GM21619 (cell line): Measurements from ENCODE around the gene FURIN.
"Not testable (repeated sequence)": the region's sequence is repeated elsewhere in the genome, so short reads cannot be mapped to it uniquely, and the experiment has no call there.

Experiments used
- ATAC-seq: cut with Tn5 transposase; IDR thresholded peaks from one replicate; pipeline ENCODE4 v1.9.1; 2021; ENCODE audit not compliant: unreplicated experiment

The FURIN gene

GRCh38 chr15:90868261-90868689 lies at the start of gene FURIN:
TSS of gene FURIN (plus strand) at chr15:90868588. CDS start at chr15:90875741, 7,153 bp downstream.
- ATAC-seq: no peak

- ATAC-seq: no peak
Measured at GRCh38 chr15:90819390-90819789, 49.0 kb upstream of the FURIN start.

DNA sequence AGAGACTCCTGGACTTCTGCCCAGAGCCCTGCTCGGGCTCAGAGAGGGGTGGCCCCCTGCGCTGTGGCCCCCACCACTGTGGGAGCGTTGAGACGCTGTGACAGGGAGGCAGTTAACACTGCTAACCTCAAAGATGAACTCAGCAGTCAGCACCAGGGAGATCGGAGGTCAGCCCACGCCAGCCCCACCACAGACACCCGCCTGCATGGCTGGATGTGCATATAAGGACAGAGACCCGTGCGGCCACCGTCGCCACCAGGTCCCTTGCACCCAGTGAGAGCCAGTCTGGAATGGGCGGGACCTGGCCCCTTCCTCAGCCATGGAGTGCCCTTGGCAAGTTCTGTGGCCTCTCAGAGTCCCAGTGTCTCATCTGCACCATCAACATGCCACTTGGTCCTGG lies 48.5 kb upstream of the FURIN start:
- ATAC-seq: no peak

GRCh38 chr15:90820481-90820880 lies 47.9 kb upstream of the FURIN start:
- no peak for ATAC-seq

DNA sequence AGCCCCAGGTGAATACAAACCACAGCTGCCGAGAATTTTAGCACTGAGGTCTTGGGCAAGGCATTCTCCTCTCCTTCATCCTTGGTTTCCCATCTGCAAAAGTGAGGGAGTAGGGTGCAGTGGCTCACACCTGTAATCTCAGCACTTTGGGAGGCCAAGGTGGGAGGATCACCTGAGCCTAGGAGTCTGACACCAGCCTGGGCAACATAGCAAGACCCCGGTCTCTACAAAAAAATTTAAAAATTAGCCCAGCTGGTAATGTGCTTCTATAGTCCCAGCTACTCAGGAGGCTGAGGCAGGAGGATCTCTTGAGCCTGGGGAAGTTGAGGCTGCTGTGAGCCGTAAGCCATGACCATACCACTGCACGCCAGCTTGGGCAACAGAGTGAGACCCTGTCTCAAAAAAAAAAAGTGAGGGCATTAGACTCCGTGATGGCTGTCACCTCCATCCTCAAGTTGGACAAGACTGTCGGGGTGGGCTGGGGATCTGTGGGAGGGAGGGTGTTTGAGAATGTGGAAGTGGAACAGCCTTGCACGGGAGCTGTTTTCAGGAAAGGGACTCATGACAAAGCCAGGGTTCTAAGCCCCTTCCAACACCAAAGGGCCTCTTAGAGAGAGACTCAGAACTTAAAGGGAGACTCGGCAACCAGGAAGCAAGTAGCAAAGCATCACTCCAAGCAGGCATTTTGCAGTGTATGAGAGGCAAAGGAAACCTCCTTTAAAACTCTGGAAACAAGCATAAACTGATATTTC lies 46.0 kb upstream of the FURIN start:
- ATAC-seq: no peak

DNA sequence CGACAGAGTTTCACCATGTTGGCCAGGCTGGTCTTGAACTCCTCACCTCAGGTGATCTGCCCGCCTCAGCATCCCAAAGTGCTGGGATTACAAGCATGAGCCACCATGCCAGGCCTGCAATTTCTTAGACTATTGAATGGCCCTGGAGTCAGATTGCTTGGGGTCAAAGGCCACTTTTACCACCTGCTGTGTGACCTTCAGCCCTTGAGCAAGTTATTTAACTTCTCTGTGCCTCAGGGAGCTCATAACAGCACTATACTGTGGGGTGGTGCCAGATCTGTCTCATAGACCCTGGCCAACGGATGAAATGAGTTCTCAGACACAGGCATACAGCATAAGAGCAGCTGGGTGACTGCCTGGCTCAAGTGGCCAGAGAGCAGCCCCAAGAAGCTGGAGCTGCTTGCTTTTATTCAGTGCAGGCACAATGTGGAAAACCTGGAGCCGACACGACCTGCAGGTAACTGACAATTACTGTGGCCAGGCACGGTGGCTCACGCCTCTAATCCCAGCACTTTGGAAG lies 44.9 kb upstream of the FURIN start:
- ATAC-seq: no peak

DNA sequence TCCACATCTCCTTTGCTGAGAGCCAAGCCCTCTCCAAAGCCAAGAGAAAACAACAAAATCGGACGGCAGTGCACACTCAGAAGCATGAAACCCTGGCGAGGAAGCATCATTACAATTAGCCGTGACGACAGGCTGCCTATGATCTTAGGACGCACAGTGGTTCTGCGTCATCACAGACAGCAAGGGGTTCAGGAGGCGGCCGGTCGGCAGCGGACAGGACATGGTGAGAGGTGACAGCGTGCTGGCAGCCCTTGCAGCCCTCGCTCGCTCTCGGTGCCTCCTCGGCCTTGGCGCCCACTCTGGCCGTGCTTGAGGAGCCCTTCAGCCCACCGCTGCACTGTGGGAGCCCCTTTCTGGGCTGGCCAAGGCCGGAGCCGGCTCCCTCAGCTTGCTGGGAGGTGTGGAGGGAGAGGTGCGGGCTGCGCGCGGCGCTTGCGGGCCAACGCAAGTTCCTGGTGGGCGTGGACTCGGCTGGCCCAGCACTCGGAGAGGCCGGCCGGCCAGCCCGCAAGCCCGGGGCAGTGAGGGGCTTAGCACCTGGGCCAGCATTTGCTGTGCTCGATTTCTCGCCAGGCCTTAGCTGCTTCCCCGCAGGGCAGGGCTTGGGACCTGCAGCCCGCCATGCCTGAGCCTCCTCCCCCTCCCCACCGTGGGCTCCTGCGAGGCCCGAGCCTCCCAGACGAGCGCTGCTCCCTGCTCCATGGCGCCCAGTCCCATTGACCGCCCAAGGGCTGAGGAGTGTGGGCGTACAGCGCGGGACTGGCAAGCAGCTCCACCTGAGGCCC lies 43.1 kb upstream of the FURIN start:
- ATAC-seq: not testable (repeated sequence)

DNA sequence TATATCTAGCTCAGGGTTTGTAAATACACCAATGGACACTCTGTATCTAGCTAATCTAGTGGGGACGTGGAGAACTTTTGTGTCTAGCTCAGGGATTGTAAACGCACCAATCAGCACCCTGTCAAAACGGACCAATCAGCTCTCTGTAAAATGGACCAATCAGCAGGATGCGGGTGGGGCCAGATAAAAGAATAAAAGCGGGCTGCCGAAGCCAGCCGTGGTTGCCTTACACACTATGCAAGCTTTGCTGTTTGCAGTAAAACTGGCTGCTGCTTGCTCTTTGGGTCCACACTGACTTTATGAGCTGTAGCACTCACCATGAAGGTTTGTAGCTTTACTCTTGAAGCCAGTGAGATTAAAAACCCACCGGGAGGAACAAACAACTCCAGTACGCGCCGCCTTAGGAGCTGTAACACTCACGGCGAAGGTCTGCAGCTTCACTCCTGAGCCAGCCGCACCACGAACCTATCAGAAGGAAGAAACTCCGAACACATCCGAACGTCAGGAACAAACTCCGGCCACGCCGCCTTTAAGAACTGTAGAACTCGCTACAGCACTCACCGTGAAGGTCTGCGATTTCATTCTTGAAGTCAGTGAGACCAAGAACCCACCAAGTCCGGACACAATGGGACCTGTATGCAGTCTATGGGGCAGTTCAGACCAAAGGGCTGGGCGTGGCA lies 42.0 kb upstream of the FURIN start:
- not testable (repeated sequence) for ATAC-seq

DNA sequence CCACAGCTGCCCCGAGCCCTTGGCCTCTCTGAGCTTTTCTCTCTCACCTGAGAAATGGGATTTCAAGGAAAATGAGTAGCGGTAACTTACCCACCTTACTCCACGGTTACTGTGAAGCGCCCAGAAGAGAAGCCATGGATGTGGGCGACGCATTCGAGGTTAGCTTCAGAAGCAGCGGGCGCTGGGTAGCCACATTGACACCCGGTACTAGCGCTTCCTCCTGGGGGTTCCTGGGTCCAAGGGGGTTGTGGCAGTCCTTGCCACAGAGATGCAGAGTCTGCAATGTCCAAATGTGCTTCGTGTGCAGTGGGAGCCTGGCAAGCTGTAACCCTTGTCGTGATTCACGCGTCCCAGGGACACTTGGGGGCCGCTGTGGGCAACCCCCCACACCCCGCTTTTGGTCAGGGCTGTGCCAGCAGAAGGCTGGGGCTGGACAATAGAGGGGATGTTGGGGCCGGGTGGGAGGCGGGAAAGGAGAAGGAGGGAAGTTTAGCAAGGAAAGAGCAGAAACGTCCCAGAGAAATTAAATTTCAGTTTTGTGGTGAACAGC lies 41.4 kb upstream of the FURIN start:
- ATAC-seq: no peak

DNA sequence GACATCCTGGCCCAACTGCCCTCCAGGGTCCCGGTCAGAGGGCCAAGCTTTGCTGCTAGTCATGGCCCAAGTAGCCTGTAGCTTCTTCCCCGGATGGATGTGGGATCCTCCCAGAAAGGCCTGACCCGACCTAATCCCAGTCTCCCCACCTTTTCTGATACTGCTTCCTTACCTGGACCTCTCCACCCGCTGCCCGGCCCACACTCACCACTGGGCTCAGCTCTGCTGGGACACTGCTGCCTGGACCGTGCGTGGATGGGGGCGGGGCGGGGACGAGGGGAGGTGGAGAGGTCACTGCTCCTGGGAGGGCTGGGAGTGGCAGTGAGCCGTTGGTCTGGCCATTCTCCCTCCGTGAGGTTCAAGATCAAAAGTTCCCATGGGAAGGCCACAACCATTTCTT lies 40.3 kb upstream of the FURIN start:
- no peak for ATAC-seq

DNA sequence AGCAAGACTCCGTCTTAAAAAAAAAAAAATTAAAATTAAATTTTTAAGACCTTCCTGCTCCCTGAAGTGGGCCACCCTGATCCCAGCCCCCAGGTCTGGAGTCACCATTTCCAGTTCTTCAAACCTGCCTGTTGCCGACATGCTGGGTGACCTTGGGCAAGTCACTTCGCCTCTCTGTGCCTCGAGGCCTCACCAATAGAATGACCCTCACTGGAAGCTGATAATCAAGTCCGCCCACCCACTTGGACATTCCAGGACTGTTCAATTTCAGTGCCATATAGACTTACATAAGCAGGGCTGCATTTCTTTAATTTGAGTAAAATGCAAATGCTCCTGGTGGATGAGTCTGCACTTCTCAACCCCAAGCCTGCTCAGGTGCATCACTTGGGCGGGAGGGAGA lies 39.3 kb upstream of the FURIN start:
- ATAC-seq: no peak

- ATAC-seq: peak; percentile 60
Measured at GRCh38 chr15:90829942-90830440, 38.4 kb upstream of the FURIN start.

GRCh38 chr15:90834626-90835025 lies 33.8 kb upstream of the FURIN start:
- ATAC-seq: no peak

- ATAC-seq: no peak
Measured at GRCh38 chr15:90836296-90836871, 32.0 kb upstream of the FURIN start.

DNA sequence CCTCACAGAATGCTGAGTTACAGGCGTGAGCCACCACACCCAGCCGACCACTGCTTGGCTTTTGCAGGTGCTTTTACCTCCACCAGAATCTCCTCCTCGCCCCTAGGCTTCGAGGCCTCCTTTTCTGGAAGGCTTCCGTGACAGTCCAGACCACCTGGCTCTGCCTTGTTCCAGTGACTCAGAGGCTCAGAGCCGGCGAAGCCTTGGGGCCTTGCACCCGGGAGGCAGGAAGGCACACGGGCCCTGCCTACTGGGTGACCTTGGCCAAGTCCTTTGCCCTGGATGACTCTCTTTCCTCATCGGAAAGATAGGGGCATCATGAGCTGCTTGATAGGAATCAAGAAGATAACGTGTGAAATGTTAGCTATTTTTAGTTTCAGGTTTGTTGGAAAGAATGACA lies 31.3 kb upstream of the FURIN start:
- no peak for ATAC-seq

DNA sequence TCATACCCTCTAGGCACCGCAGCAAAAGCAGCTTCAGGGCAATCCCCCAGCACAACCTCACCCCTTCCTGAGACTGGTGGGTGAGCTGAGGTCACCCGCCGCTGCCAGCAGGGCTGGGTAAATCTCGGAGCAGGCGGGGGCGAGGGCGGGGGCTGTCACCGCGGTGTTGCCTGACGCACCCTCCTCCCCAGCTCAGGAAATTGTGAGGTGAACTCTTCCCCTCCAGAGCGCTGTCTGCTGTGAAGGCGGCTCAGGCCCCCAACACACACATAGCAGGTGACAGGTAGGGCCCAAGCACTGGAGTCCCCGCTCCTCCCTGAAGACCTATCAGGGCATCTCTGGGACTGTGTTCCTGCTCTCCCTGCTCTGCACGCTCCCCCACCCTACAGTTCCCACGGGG lies 30.2 kb upstream of the FURIN start:
- ATAC-seq: no peak

GRCh38 chr15:90838544-90838943 lies 29.8 kb upstream of the FURIN start:
- ATAC-seq: no peak

DNA sequence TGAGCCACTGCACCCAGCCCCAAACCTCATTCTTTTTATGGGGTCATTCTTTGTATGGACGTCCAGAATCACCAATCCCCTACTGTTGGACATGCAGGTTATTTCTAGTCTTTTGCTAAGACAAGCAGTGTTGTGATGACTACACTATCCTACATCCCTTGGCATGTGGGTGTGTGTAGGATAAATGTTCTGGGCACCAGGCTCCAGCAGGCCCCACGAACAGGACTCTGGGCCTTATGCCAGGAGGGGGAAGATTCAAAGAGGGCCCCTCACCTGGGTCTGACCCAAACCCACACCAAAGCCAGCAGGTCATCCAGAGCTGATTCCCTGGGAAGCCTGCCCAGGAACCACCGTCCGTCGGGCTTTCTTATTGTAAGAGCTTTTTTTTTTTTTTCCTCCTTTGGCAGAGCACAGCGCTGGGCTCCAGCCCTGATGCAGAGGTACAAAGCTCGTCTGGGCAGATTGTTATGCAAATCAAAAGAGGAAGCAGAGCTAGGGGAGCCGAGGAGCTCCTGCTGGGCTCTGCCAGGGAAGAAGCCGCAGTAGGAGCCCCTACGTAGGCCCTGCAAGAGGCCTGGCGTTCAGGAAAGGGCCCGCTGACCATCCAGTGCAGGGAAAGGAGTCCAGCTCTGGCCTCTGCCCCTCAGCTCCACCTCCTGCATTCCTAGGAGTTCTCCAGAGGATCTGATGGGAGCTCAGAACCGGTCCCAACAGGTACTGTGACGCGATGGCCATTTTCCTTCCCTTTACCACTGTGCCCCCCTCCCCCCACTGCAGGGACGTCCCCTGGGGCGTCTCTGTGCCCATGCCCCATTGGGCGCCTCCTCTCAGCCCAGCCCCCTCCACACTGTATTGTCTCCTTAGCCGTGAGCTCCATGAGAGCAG lies 29.0 kb upstream of the FURIN start:
- ATAC-seq: peak; percentile 66

DNA sequence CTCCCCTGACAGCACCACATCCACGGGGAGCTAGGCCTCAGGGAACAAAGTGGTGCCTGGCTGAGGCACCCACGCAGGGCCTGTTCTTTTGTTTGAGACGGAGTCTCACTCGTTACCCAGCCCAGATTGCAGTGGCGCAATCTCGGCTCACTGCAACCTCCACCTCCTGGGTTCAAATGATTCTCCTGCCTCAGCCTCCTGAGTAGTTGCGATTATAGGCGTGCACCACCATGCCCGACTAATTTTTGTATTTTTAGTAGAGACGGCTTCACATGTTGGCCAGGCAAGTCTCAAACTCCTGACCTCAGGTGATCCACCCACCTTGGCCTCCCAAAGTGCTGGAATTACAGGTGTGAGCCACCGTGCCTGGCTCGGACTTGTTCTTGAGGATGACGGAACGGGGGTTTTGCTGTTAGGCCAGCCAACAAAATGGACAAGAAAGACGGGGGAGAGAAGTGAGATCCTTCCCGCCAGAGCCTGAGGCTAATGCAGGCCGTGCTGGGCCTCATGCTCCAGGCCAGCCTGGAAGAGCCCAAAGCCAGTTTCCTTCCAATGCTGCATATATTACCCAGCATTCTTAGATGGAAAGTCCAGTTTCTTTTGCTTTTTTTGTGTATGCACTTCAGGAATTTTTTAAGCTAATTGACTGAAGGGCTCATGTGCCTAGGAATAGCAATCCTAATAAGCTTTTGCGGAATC lies 28.1 kb upstream of the FURIN start:
- no peak for ATAC-seq
